ENCODE data around the gene FTO. TPM values are rescaled to one million over a fixed set of nuclear protein-coding genes. Genes with fewer than 3 reads are reported as not detected.

FTO gene
- polyA plus RNA-seq, 3 donors, result 16.8 to 51.0 (median 37.7) TPM

- Histone ChIP-seq H3K27me3 (ENCODE audit: control insufficient read depth in 2 of 2, insufficient read depth in 2 of 2, low read length in 2 of 2) (no peaks in the 10 kb centered on the region), H3K9ac (ENCODE audit: insufficient read depth, low read length, poor library complexity, severe bottlenecking) (no peak overlapping the region), H3K79me2 (ENCODE audit: insufficient read depth, low read length) (no peaks in the 10 kb centered on the region), H3K9me3 (replicated peaks in 1 of 2; ENCODE audit: control insufficient read depth in 1 of 2, insufficient read depth in 1 of 2, low read length in 2 of 2) (no peaks in the 10 kb centered on the region), H3K4me1 (ENCODE audit: control insufficient read depth in 1 of 2, insufficient read depth in 2 of 2, low read length in 2 of 2) (peaks cover 4 to 9% of the 10 kb centered on the region in 2 donors), H4K20me1 (ENCODE audit: insufficient read depth, low read length) (no peaks in the 10 kb centered on the region), H3K27ac (ENCODE audit: low read depth in 1 of 2, low read length in 2 of 2) (no peak overlapping the region), H3K4me3 (replicated peaks in 1 of 3; ENCODE audit: low read depth in 2 of 3, low read length in 3 of 3) (no peak overlapping the region), H3K4me2 (replicated peaks; ENCODE audit: extremely low read depth, low read length, poor library complexity, severe bottlenecking) (no peak overlapping the region), H3K36me3 (replicated peaks in 1 of 2; ENCODE audit: control insufficient read depth in 1 of 2, insufficient read depth in 2 of 2, low read length in 2 of 2) (no peaks in the 10 kb centered on the region), H2AFZ (ENCODE audit: insufficient read depth, low read depth, low read length, poor library complexity, severe bottlenecking) (no peak overlapping the region)
- 98% methylated on average over 7 of the region's 7 CpGs for WGBS (ENCODE audit: insufficient coverage)
- peaks cover 0 to 1% (median 0%) of the 10 kb centered on the region in 3 donors for H3K27me3 Mint-ChIP-seq (ENCODE audit: low read depth in 3 of 3)
- no peaks in the 10 kb centered on the region for H3K9me3 Mint-ChIP-seq
- TF ChIP-seq CTCF (IDR thresholded peaks at IDR 0.05), result no peak
- no peak for DNase-seq
- H3K27ac Mint-ChIP-seq, result no peak overlapping the region
- H3K36me3 Mint-ChIP-seq, result peaks cover 2 to 5% of the 10 kb centered on the region in 2 donors
- H3K4me1 Mint-ChIP-seq, result peaks cover 19% of the 10 kb centered on the region
- intact Hi-C loops (cut with micrococcal nuclease), result no loop called here
- H3K4me3 Mint-ChIP-seq, result no peak overlapping the region
Measured at GRCh38 chr16:53910990-53911389, 207.0 kb downstream of the FTO start.

GRCh38 chr16:53911513-53911912 lies 207.6 kb downstream of the FTO start:
- no peak overlapping the region for H2AFZ ChIP-seq (ENCODE audit: insufficient read depth, low read depth, low read length, poor library complexity, severe bottlenecking)
- Mint-ChIP-seq H3K36me3 (peaks cover 2 to 4% of the 10 kb centered on the region in 2 donors), H3K27me3 (ENCODE audit: low read depth in 3 of 3) (peaks cover 0 to 1% (median 0%) of the 10 kb centered on the region in 3 donors), H3K27ac (peak overlapping the region in 1 of 7 donors; percentile 35), H3K9me3 (no peaks in the 10 kb centered on the region), H3K4me3 (no peak overlapping the region), H3K4me1 (peaks cover 19% of the 10 kb centered on the region)
- intact Hi-C loops (cut with micrococcal nuclease), result no loop called here
- DNase-seq, result no peak
- H3K4me3 ChIP-seq (replicated peaks in 1 of 3; ENCODE audit: low read depth in 2 of 3, low read length in 3 of 3), result no peak overlapping the region
- H3K9ac ChIP-seq (ENCODE audit: insufficient read depth, low read length, poor library complexity, severe bottlenecking), result no peak overlapping the region
- 0% methylated on average over 2 of the region's 2 CpGs for WGBS (ENCODE audit: insufficient coverage)
- no peaks in the 10 kb centered on the region for H3K36me3 ChIP-seq (replicated peaks in 1 of 2; ENCODE audit: control insufficient read depth in 1 of 2, insufficient read depth in 2 of 2, low read length in 2 of 2)
- H3K9me3 ChIP-seq (replicated peaks in 1 of 2; ENCODE audit: control insufficient read depth in 1 of 2, insufficient read depth in 1 of 2, low read length in 2 of 2), result no peaks in the 10 kb centered on the region
- H3K27ac ChIP-seq (ENCODE audit: low read depth in 1 of 2, low read length in 2 of 2), result no peak overlapping the region
- peak; percentile 7 for TF ChIP-seq CTCF (IDR thresholded peaks at IDR 0.05)
- H3K4me2 ChIP-seq (replicated peaks; ENCODE audit: extremely low read depth, low read length, poor library complexity, severe bottlenecking), result no peak overlapping the region
- H4K20me1 ChIP-seq (ENCODE audit: insufficient read depth, low read length), result no peaks in the 10 kb centered on the region
- H3K4me1 ChIP-seq (ENCODE audit: control insufficient read depth in 1 of 2, insufficient read depth in 2 of 2, low read length in 2 of 2), result peaks cover 4 to 9% of the 10 kb centered on the region in 2 donors
- no peaks in the 10 kb centered on the region for H3K79me2 ChIP-seq (ENCODE audit: insufficient read depth, low read length)
- no peaks in the 10 kb centered on the region for H3K27me3 ChIP-seq (ENCODE audit: control insufficient read depth in 2 of 2, insufficient read depth in 2 of 2, low read length in 2 of 2)

Measured in CD14-positive monocyte (primary cell).